Keratinocyte (primary cell): ENCODE data around the gene FXYD1.

ENCODE experiments used
- EZH2 ChIP-seq: IDR thresholded peaks from one replicate; pipeline ENCODE4 v1.6.1; 2012; ENCODE audit warnings: inconsistent platforms, mild to moderate bottlenecking, low read length, moderate library complexity
- TF ChIP-seq, protein P1 (sequence below), 3 experiments: IDR thresholded peaks in 1 of 3; conservative IDR thresholded peaks in 1 of 3; optimal IDR thresholded peaks in 1 of 3; 2 replicates in 2 of 3; 3 replicates in 1 of 3; pipeline versions ENCODE3 to v1.5.1; 2011; ENCODE audit warnings: low read length in 3 of 3, mild to moderate bottlenecking in 3 of 3, moderate library complexity in 2 of 3, control low read depth in 1 of 3, inconsistent platforms in 1 of 3; ENCODE audit not compliant: insufficient read depth in 2 of 3; ENCODE audit errors: extremely low read depth in 1 of 3

DNA sequence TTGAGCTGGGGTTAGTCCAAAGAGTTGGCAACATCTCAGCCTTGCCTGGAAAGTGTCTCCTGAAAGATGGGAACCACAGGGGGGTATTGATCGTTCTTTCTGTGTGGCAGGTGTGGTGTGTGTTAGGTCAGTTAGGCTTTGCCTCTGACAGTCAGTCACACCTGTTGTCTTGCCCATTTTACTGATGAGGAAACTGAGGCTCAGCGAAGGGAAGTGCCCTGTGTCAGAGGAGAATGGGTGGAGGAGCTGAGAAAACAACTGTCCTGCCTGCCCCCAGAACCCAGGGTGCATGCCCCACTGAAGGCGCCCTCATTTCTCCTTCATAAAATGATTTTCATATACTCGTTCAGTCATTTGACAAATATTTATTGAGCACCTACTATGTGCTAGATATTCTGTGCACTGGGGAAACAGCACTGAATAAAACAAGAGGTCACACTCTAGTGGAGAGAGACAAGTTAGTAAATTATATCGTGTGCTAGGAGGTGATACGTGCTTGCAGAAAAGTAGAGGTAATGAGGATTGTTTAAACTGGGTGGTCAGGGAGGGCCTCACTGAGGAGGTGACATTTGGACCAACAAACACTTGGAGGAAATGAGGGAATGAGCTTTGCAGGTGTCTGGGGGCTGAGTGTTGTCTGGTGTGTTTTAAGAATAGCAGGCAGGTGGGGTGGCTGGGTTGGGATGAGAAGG, 17.5 kb downstream of the FXYD1 start:
- no peak for TF ChIP-seq EZH2
- TF ChIP-seq, protein P1, sequence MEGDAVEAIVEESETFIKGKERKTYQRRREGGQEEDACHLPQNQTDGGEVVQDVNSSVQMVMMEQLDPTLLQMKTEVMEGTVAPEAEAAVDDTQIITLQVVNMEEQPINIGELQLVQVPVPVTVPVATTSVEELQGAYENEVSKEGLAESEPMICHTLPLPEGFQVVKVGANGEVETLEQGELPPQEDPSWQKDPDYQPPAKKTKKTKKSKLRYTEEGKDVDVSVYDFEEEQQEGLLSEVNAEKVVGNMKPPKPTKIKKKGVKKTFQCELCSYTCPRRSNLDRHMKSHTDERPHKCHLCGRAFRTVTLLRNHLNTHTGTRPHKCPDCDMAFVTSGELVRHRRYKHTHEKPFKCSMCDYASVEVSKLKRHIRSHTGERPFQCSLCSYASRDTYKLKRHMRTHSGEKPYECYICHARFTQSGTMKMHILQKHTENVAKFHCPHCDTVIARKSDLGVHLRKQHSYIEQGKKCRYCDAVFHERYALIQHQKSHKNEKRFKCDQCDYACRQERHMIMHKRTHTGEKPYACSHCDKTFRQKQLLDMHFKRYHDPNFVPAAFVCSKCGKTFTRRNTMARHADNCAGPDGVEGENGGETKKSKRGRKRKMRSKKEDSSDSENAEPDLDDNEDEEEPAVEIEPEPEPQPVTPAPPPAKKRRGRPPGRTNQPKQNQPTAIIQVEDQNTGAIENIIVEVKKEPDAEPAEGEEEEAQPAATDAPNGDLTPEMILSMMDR (optimal IDR thresholded peaks at IDR 0.05 in 1 of 3, IDR thresholded peaks at IDR 0.05 in 1 of 3, conservative IDR thresholded peaks at IDR 0.05 in 1 of 3; ENCODE audit: extremely low read depth in 1 of 3, insufficient read depth in 2 of 3, low read length in 3 of 3), result no peak
